ENCODE results near the gene CEMIP2.
"Not testable (repeated sequence)": the region's sequence is repeated elsewhere in the genome, so short reads cannot be mapped to it uniquely, and the experiment has no call there.

The CEMIP2 gene

GRCh38 chr9:71709384-71709783 lies 58.9 kb downstream of the CEMIP2 start:
- no peak for DNase-seq (ENCODE audit: low read depth in 3 of 3)

GRCh38 chr9:71706176-71706575 lies 62.1 kb downstream of the CEMIP2 start:
- no peak for DNase-seq (ENCODE audit: low read depth in 3 of 3)

GRCh38 chr9:71704796-71705195 lies 63.5 kb downstream of the CEMIP2 start:
- no peak for DNase-seq (ENCODE audit: low read depth in 3 of 3)

- DNase-seq (ENCODE audit: low read depth in 3 of 3), result no peak
Measured at GRCh38 chr9:71703172-71703872, 65.0 kb downstream of the CEMIP2 start.

- DNase-seq (ENCODE audit: low read depth in 3 of 3), result no peak
Measured at GRCh38 chr9:71697882-71698281, 70.4 kb downstream of the CEMIP2 start.

- no peak for DNase-seq (ENCODE audit: low read depth in 3 of 3)
Measured at GRCh38 chr9:71694332-71694731, 74.0 kb downstream of the CEMIP2 start.

GRCh38 chr9:71693607-71694006 lies 74.7 kb downstream of the CEMIP2 start:
- no peak for DNase-seq (ENCODE audit: low read depth in 3 of 3)

- DNase-seq (ENCODE audit: low read depth in 3 of 3), result no peak
Measured at GRCh38 chr9:71692337-71692736, 76.0 kb downstream of the CEMIP2 start.

- DNase-seq (ENCODE audit: low read depth in 3 of 3), result not testable (repeated sequence)
Measured at GRCh38 chr9:71691576-71691975, 76.7 kb downstream of the CEMIP2 start.

GRCh38 chr9:71690689-71691435 lies 77.5 kb downstream of the CEMIP2 start:
- DNase-seq (ENCODE audit: low read depth in 3 of 3), result no peak

GRCh38 chr9:71690063-71690688 lies 78.1 kb downstream of the CEMIP2 start:
- no peak for DNase-seq (ENCODE audit: low read depth in 3 of 3)

- DNase-seq (ENCODE audit: low read depth in 3 of 3), result no peak
Measured at GRCh38 chr9:71687676-71688075, 80.6 kb downstream of the CEMIP2 start.

GRCh38 chr9:71685988-71686387 lies 82.3 kb downstream of the CEMIP2 start:
- DNase-seq (ENCODE audit: low read depth in 3 of 3), result no peak

- DNase-seq (ENCODE audit: low read depth in 3 of 3), result peak in 2 of 3 experiments; percentile 0 to 15
Measured at GRCh38 chr9:71685394-71685793, 82.9 kb downstream of the CEMIP2 start.

GRCh38 chr9:71684566-71684965 lies 83.7 kb downstream of the CEMIP2 start:
- no peak for DNase-seq (ENCODE audit: low read depth in 3 of 3)

- no peak for DNase-seq (ENCODE audit: low read depth in 3 of 3)
Measured at GRCh38 chr9:71683598-71684235, 84.6 kb downstream of the CEMIP2 start.

- DNase-seq (ENCODE audit: low read depth in 3 of 3), result no peak
Measured at GRCh38 chr9:71681708-71682272, 86.5 kb downstream of the CEMIP2 start.

- DNase-seq (ENCODE audit: low read depth in 3 of 3), result no peak
Measured at GRCh38 chr9:71681104-71681707, 87.1 kb downstream of the CEMIP2 start.

- DNase-seq (ENCODE audit: low read depth in 3 of 3), result no peak
Measured at GRCh38 chr9:71680189-71680980, 87.9 kb downstream of the CEMIP2 start.

GRCh38 chr9:71678999-71679398 lies 89.3 kb downstream of the CEMIP2 start:
- no peak for DNase-seq (ENCODE audit: low read depth in 3 of 3)

- no peak for DNase-seq (ENCODE audit: low read depth in 3 of 3)
Measured at GRCh38 chr9:71677209-71677608, 91.1 kb downstream of the CEMIP2 start.

Data from stimulated activated CD4-positive, alpha-beta T cell treated with anti-CD3 and anti-CD28 coated beads, TNF-alpha, amount 100 ng/mL, for 4 hours (primary cell).